Activated CD8-positive, alpha-beta T cell treated with anti-CD3 and anti-CD28 coated beads, Interleukin-2, amount 10 ng/mL, durations not matched to agents 7 days and 5 days (primary cell): ENCODE results near the gene TCF20. TPM values are rescaled to one million over a fixed set of nuclear protein-coding genes. Genes with fewer than 3 reads are reported as not detected.

Source experiments
- ATAC-seq: fragments of 150-1000 bp; cut with Tn5 transposase; one replicate; pipeline ENCODE4 v1.10.0; 2021; ENCODE audit warnings: moderate library complexity
- CTCF ChIA-PET: fragments of 350-600 bp; sonication (Branson Sonifier 250); formaldehyde crosslinking; loops from one replicate; lab custom pipeline; 2021; ENCODE audit warnings: antibody characterized with exemption; lab: Charles Lee
- POLR2A ChIA-PET: fragments of 350-600 bp; sonication (Branson Sonifier 250); formaldehyde crosslinking; loops from one replicate; lab custom pipeline; 2021; ENCODE audit warnings: antibody characterized with exemption; lab: Charles Lee
- DNase-seq: peaks from one replicate; pipeline ENCODE4 v3.0.0-alpha.2; 2020
- H3K27ac Mint-ChIP-seq: one replicate; pipeline ENCODE4 v1.8.0; 2021; ENCODE audit warnings: mild to moderate bottlenecking, mixed read lengths
- H3K27me3 Mint-ChIP-seq: one replicate; pipeline ENCODE4 v1.8.0; 2021; ENCODE audit warnings: low read depth, mixed read lengths
- H3K36me3 Mint-ChIP-seq: one replicate; pipeline ENCODE4 v1.8.0; 2021; ENCODE audit warnings: low read depth, mixed read lengths
- H3K4me1 Mint-ChIP-seq: one replicate; pipeline ENCODE4 v1.8.0; 2021; ENCODE audit warnings: low read depth, mixed read lengths
- H3K4me3 Mint-ChIP-seq: one replicate; pipeline ENCODE4 v1.8.0; 2021; ENCODE audit warnings: mild to moderate bottlenecking, mixed read lengths
- H3K9me3 Mint-ChIP-seq: one replicate; pipeline ENCODE4 v1.8.0; 2022; ENCODE audit warnings: mixed read lengths; ENCODE audit not compliant: insufficient read depth
- total RNA-seq, 2 experiments: library from RNA; stranded (reverse); gene quantifications; one replicate each; pipeline ENCODE4 v1.2.3, GENCODE V29; 2021

TCF20 gene
- total RNA-seq, 2 experiments from 2014 or later: 75.9 to 80.5 TPM

GRCh38 chr22:42285604-42286003, 15.2 kb upstream of the TCF20 start:
- H3K4me3 Mint-ChIP-seq: no peak overlapping the region
- no peak for ATAC-seq

GRCh38 chr22:42284643-42285181, 14.3 kb upstream of the TCF20 start:
- H3K4me1 Mint-ChIP-seq: peaks cover 38% of the 10 kb centered on the region
- no peak overlapping the region for H3K27ac Mint-ChIP-seq
- H3K27me3 Mint-ChIP-seq: peaks cover 10% of the 10 kb centered on the region
- H3K4me3 Mint-ChIP-seq: no peak overlapping the region
- ATAC-seq (no peak), DNase-seq (no peak)
- ChIA-PET CTCF (no interaction called here), POLR2A (no interaction called here)
- no peaks in the 10 kb centered on the region for H3K9me3 Mint-ChIP-seq
- no peaks in the 10 kb centered on the region for H3K36me3 Mint-ChIP-seq

More at GRCh38 chr22:42285604-42286003, 15.2 kb upstream of the TCF20 start:
- ChIA-PET CTCF (no interaction called here), POLR2A (no interaction called here)
- Mint-ChIP-seq H3K36me3 (no peaks in the 10 kb centered on the region), H3K9me3 (no peaks in the 10 kb centered on the region), H3K4me1 (peaks cover 38% of the 10 kb centered on the region), H3K27ac (peak overlapping the region; percentile 32), H3K27me3 (peaks cover 10% of the 10 kb centered on the region)
- DNase-seq: no peak

GRCh38 chr22:42284202-42284591, 13.7 kb upstream of the TCF20 start:
- ChIA-PET POLR2A (no interaction called here), CTCF (no interaction called here)
- Mint-ChIP-seq H3K4me1 (peaks cover 38% of the 10 kb centered on the region), H3K36me3 (no peaks in the 10 kb centered on the region), H3K4me3 (peak overlapping the region; percentile 57), H3K27me3 (peaks cover 10% of the 10 kb centered on the region), H3K9me3 (no peaks in the 10 kb centered on the region), H3K27ac (no peak overlapping the region)
- DNase-seq (no peak), ATAC-seq (no peak)

GRCh38 chr22:42283278-42284201, 13.1 kb upstream of the TCF20 start:
- ATAC-seq (peak; percentile 72), DNase-seq (peak; percentile 70)
- H3K36me3 Mint-ChIP-seq: no peaks in the 10 kb centered on the region
- peaks cover 36% of the 10 kb centered on the region for H3K4me1 Mint-ChIP-seq
- H3K9me3 Mint-ChIP-seq: no peaks in the 10 kb centered on the region
- H3K4me3 Mint-ChIP-seq: peak overlapping the region; percentile 57
- peaks cover 10% of the 10 kb centered on the region for H3K27me3 Mint-ChIP-seq
- ChIA-PET POLR2A (no interaction called here), CTCF (no interaction called here)
- H3K27ac Mint-ChIP-seq: no peak overlapping the region

GRCh38 chr22:42282943-42283277, 12.5 kb upstream of the TCF20 start:
- DNase-seq (no peak), ATAC-seq (no peak)
- ChIA-PET POLR2A (no interaction called here), CTCF (interaction anchor here (1.5 kb wide), 1 partner anchor 12 kb away, joined by 3 read pairs; no protein-coding TSS in a partner anchor)
- Mint-ChIP-seq H3K36me3 (no peaks in the 10 kb centered on the region), H3K4me1 (peaks cover 36% of the 10 kb centered on the region), H3K27me3 (peaks cover 10% of the 10 kb centered on the region), H3K9me3 (no peaks in the 10 kb centered on the region), H3K4me3 (no peak overlapping the region), H3K27ac (no peak overlapping the region)

GRCh38 chr22:42282252-42282942, 11.9 kb upstream of the TCF20 start:
- Mint-ChIP-seq H3K27ac (no peak overlapping the region), H3K27me3 (peaks cover 10% of the 10 kb centered on the region), H3K36me3 (no peaks in the 10 kb centered on the region), H3K4me3 (no peak overlapping the region), H3K9me3 (no peaks in the 10 kb centered on the region), H3K4me1 (peaks cover 32% of the 10 kb centered on the region)
- no peak for DNase-seq
- CTCF ChIA-PET: interaction anchor here (1.5 kb wide), 1 partner anchor 11 kb away, joined by 3 read pairs; no protein-coding TSS in a partner anchor
- POLR2A ChIA-PET: no interaction called here
- no peak for ATAC-seq

- peaks cover 26% of the 10 kb centered on the region for H3K4me1 Mint-ChIP-seq
- no peak for ATAC-seq
- DNase-seq: no peak
- H3K36me3 Mint-ChIP-seq: no peaks in the 10 kb centered on the region
- H3K9me3 Mint-ChIP-seq: no peaks in the 10 kb centered on the region
- H3K4me3 Mint-ChIP-seq: no peak overlapping the region
- ChIA-PET CTCF (interaction anchor here (1.5 kb wide), 1 partner anchor 11 kb away, joined by 3 read pairs; no protein-coding TSS in a partner anchor), POLR2A (no interaction called here)
- peaks cover 10% of the 10 kb centered on the region for H3K27me3 Mint-ChIP-seq
- H3K27ac Mint-ChIP-seq: no peak overlapping the region
Measured at GRCh38 chr22:42281706-42282251, 11.3 kb upstream of the TCF20 start.

GRCh38 chr22:42281284-42281683, 10.8 kb upstream of the TCF20 start:
- H3K9me3 Mint-ChIP-seq: no peaks in the 10 kb centered on the region
- H3K27me3 Mint-ChIP-seq: peaks cover 10% of the 10 kb centered on the region
- no peak for DNase-seq
- H3K4me1 Mint-ChIP-seq: peaks cover 21% of the 10 kb centered on the region
- ChIA-PET POLR2A (interaction anchor here (1.1 kb wide), 1 partner anchor 12 kb away, joined by 4 read pairs; no protein-coding TSS in a partner anchor), CTCF (interaction anchor here (1.2 kb wide), 1 partner anchor 162 kb away, joined by 3 read pairs; no protein-coding TSS in a partner anchor)
- no peak for ATAC-seq
- H3K4me3 Mint-ChIP-seq: no peak overlapping the region
- no peaks in the 10 kb centered on the region for H3K36me3 Mint-ChIP-seq
- H3K27ac Mint-ChIP-seq: no peak overlapping the region

- peaks cover 10% of the 10 kb centered on the region for H3K27me3 Mint-ChIP-seq
- no peak overlapping the region for H3K27ac Mint-ChIP-seq
- POLR2A ChIA-PET: interaction anchor here (1.1 kb wide), 1 partner anchor 12 kb away, joined by 4 read pairs; no protein-coding TSS in a partner anchor
- CTCF ChIA-PET: interaction anchor here (1.2 kb wide), 1 partner anchor 163 kb away, joined by 3 read pairs; no protein-coding TSS in a partner anchor
- ATAC-seq: no peak
- no peaks in the 10 kb centered on the region for H3K36me3 Mint-ChIP-seq
- H3K4me3 Mint-ChIP-seq: no peak overlapping the region
- peaks cover 16% of the 10 kb centered on the region for H3K4me1 Mint-ChIP-seq
- no peak for DNase-seq
- H3K9me3 Mint-ChIP-seq: no peaks in the 10 kb centered on the region
Measured at GRCh38 chr22:42280836-42281235, 10.4 kb upstream of the TCF20 start.

GRCh38 chr22:42280140-42280539, 9.7 kb upstream of the TCF20 start:
- CTCF ChIA-PET: interaction anchor here (1.2 kb wide), 1 partner anchor 164 kb away, joined by 3 read pairs; no protein-coding TSS in a partner anchor
- DNase-seq: no peak
- ATAC-seq: no peak
- H3K27me3 Mint-ChIP-seq: peaks cover 10% of the 10 kb centered on the region
- POLR2A ChIA-PET: interaction anchor here (1.1 kb wide), 1 partner anchor 13 kb away, joined by 4 read pairs; no protein-coding TSS in a partner anchor
- H3K4me3 Mint-ChIP-seq: no peak overlapping the region
- peaks cover 10% of the 10 kb centered on the region for H3K4me1 Mint-ChIP-seq
- H3K27ac Mint-ChIP-seq: no peak overlapping the region
- H3K9me3 Mint-ChIP-seq: no peaks in the 10 kb centered on the region
- H3K36me3 Mint-ChIP-seq: no peaks in the 10 kb centered on the region

- peaks cover 10% of the 10 kb centered on the region for H3K4me1 Mint-ChIP-seq
- H3K27ac Mint-ChIP-seq: no peak overlapping the region
- no peak overlapping the region for H3K4me3 Mint-ChIP-seq
- no peaks in the 10 kb centered on the region for H3K36me3 Mint-ChIP-seq
- ChIA-PET POLR2A (no interaction called here), CTCF (interaction anchor here (1.7 kb wide), 1 partner anchor 164 kb away, joined by 8 read pairs; no protein-coding TSS in a partner anchor)
- H3K9me3 Mint-ChIP-seq: no peaks in the 10 kb centered on the region
- no peak for DNase-seq
- H3K27me3 Mint-ChIP-seq: peaks cover 10% of the 10 kb centered on the region
- ATAC-seq: no peak
Measured at GRCh38 chr22:42279425-42280020, 9.1 kb upstream of the TCF20 start.
